HG02840 (cell line): Measurements from ENCODE around the gene NDE1.
"Not testable (repeated sequence)": the region's sequence is repeated elsewhere in the genome, so short reads cannot be mapped to it uniquely, and the experiment has no call there.

ENCODE experiments used
- ATAC-seq: cut with Tn5 transposase; IDR thresholded peaks from one replicate; pipeline ENCODE4 v1.9.1; 2021; ENCODE audit warnings: mild to moderate bottlenecking, moderate library complexity, moderate number of reproducible peaks; ENCODE audit not compliant: unreplicated experiment, low FRiP score

NDE1 gene

GRCh38 chr16:15692508-15692907 lies 42.5 kb downstream of the NDE1 start:
- not testable (repeated sequence) for ATAC-seq

- ATAC-seq, result no peak
These were observed 44.5 kb downstream of the NDE1 start for GRCh38 chr16:15694499-15694898.

DNA sequence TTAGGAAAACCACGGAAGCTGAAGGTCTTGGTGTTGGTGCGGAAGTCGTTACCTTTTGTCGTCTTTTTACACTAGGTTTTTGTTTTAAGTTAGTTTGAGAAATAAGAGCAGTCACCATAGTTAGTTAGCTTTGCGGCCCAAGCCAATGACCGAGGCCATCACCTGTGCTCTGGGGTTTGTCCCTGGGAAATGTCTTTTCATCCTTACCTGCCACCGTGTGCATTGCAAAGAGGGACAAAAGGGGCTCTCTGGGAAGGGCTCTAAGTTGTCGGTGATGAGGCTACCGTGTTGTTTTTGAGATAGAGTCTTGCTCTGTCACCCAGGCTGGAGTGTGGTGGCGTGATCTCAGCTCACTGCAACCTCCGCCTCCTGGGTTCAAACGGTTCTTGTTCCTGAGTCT lies 49.8 kb downstream of the NDE1 start:
- no peak for ATAC-seq

DNA sequence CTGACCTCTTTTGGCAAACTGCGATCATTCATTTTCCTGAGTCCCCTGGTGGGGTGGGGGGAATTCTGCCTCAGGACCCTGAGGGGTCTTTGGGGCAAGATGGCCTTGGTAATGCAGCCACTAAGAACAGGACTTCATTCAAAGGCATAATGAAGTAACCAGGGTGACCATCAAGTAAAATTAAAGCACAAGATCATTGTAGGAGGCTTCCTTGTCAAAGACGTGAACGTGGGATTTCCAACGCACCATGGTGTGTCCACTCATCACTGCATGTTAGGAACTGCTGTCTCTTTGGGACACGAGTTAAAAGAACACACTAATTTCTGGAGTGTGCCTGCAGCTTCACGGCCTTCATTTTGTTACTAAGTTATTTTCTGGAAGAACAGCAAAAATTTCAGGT lies 51.3 kb downstream of the NDE1 start:
- no peak for ATAC-seq

- ATAC-seq, result no peak
These were observed 52.2 kb downstream of the NDE1 start for GRCh38 chr16:15701975-15702970.

DNA sequence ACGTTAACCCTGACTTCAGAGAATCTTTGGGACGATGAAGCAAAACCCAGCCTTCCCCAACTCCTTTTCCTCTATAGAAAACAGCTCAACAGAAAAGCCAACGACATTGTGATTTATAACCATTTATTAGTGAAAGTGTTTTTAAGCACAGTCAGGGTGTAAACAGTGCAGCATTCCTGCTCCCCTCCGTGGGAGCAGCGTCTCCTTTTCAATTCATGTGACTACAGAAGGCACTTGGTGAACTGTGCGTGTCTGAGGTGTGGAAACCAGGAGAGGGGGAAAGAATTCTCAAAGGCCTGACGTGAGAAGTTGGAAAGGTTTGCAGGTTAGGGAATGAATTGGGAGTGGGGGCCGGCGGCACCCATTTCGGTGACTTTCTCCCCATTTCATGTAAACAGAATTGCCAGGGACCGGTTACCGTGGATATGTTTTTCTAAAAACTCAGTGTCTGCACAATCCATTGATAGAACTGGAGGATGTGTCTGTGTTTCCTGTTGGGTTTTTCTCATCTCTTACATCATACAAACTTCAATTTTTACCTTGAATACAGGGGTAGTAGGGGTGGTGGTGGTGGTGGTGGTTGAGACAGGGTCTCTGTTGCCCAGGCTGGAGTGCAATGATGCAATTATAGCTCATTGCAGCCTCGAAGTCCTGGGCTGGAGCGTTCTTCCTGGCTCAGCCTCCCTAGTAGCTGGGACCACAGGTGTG lies 53.1 kb downstream of the NDE1 start:
- ATAC-seq, result no peak

GRCh38 chr16:15704545-15704987 lies 54.5 kb downstream of the NDE1 start:
- no peak for ATAC-seq

DNA sequence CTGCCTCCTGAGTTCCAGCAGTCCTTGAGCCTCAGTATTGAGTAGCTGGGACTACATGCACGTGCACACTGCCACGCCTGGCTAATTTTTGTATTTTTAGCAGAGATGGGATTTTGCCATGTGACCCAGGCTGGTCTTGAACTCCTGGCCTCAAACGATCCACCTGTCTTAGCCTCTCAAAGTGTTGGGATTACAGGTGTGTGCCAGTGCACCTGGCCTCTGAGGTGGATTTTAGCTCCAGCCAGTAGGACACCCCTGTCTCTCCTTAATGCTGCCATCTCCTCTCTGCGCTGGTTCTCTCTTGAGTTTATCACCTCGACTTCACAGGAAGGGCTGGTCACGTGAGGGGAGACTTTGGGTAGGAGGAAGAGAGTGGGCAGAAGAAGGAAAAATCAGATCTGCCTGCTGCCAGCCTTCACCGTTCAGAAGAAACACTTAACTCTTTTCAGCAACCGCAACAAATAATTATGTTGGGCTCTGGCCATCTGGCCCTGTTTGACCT lies 55.1 kb downstream of the NDE1 start:
- no peak for ATAC-seq

DNA sequence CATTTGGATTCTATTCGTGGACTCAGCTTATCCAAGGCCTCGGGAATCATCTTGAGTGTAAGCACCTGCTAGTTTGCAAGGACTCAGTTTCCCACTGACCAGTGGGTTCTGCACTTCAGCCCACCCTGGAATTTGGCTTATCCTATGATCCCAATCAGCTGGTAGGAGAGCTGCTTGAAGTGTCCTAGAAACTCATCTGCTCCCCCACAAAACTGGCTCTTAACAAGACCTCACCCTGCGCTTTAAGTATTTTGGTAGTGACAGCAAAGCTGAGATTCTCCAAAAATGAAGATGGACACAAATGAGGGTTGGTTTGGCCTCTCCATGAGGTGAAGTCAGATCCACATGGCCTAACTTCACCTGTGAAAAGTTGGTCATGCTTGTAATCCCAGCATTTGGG lies 57.3 kb downstream of the NDE1 start:
- no peak for ATAC-seq

DNA sequence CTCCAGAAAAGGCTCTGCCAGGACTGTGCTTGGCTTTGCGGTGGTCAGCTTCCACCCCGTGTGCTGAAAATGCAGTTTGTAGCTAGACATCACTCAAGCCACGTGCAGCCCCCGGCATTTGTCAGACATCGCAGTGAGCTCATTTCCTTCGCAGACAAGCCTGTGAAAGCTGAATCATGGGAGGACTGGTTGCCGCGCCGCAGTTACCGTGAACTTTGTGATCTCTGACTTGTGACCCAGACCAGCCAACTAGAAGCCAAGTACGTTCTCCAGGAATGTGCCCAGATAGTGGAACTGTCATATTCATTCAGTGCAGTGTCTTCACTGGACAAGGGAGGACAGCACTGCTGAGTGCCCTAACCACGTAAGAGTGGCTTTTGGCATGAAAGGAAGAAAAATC lies 58.1 kb downstream of the NDE1 start:
- no peak for ATAC-seq

DNA sequence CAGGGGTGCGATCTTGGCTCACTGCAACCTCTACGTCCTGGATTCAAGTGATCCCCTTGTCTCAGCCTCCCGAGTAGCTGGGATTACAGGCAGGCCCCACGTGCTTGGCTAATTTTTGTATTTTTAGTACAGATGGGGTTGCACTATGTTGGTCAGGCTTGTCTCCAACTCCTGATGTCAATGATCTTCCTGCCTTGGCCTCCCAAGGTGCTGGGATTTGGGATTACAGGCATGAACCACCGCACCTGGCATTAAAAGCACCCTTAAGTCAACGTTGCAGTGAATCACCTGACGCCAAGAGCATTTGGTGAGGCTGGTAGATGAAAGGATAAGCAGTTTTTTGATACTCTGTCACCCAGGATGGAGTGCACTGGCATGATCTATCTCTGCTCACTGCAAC lies 59.0 kb downstream of the NDE1 start:
- no peak for ATAC-seq

- no peak for ATAC-seq
These were observed 64.5 kb downstream of the NDE1 start for GRCh38 chr16:15714393-15715172.

GRCh38 chr16:15715221-15715620 lies 65.2 kb downstream of the NDE1 start:
- no peak for ATAC-seq

DNA sequence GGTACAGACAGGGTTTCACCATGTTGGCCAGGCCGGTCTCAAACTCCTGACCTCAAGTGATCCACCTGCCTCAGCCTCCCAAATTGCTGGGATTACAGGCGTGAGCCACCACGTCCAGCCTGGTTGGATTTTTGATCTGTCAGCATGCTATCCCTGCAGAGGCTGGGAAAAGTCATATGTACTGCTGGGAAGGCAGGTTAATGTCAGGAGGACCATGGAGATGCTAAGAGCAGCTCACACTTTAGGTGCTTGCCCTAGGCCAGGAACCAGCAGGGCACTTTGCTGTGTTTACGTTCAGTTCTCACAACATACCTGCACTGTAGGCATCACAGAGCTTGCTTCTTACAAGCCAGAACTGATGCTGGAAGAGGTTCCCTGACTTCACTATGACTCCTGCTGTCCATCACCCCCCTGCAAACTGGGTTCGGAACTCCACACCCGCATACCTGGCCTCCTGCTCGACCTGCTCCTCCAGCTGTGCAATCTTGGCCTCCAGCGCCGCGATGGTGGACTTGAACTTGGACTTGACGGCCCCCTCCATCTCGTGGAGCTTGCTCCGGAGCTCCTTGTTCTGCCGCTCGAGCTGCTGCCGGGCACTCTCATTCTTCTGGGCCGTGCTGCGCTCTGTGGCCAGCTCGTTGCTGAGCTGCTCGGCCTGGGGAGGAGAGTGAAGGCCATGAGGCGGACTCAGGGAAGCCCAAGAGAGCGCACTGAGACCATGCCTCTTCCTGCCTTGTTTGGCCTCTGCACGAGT lies 66.8 kb downstream of the NDE1 start:
- no peak for ATAC-seq

- no peak for ATAC-seq
These were observed 71.0 kb downstream of the NDE1 start for GRCh38 chr16:15721018-15721417.

- ATAC-seq, result no peak
These were observed 73.8 kb downstream of the NDE1 start for GRCh38 chr16:15723808-15724207.

DNA sequence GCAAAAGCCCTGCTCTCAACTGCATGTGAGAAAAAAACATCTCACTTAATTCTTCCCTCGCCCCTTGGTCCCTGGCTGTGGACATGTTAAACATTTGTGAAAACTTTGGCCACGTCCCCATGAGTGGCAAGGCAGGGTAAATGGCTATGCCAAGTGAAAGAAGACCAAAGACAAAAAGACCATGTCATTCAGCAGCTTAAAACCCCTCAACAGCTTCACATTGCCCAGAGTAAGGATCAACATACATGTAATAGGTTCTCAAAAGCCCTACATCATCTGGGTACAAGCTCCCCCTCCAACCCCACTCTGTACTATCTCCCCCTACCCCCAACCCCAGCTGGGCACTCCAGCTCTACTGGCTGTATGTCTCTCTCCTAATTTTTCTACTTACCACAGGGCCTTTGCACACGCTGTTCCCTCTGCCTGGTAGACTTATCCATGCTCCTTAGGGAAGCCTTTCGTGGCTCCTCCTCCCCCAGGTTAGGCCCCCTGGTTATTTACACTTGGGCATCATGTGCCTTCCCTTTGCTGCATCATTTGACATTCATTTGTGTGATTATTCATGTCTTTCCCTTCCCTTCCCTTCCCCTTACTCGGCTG lies 75.7 kb downstream of the NDE1 start:
- no peak for ATAC-seq

GRCh38 chr16:15726715-15727114 lies 76.7 kb downstream of the NDE1 start:
- ATAC-seq, result no peak

GRCh38 chr16:15727697-15728096 lies 77.7 kb downstream of the NDE1 start:
- ATAC-seq, result not testable (repeated sequence)
